Hepatocyte (in vitro differentiated cells): ENCODE data around the gene TMEM161A.

Experiments
- CTCF ChIP-seq: fragments of 200-600 bp; sonication (generic); IDR thresholded peaks from 2 replicates; pipeline ENCODE4 v1.5.1; 2016; ENCODE audit warnings: antibody characterized with exemption, mild to moderate bottlenecking; ENCODE audit not compliant: poor library complexity
- EZH2 ChIP-seq: fragments of 200-600 bp; sonication (generic); IDR thresholded peaks from 2 replicates; pipeline ENCODE4 v1.6.1; 2016; ENCODE audit warnings: antibody characterized with exemption, mild to moderate bottlenecking, borderline replicate concordance
- EZH2phosphoT487 ChIP-seq: fragments of 200-600 bp; sonication (generic); IDR thresholded peaks from one replicate; pipeline ENCODE4 v1.6.1; 2018; ENCODE audit warnings: antibody characterized with exemption, mild to moderate bottlenecking, low read depth, moderate library complexity; ENCODE audit not compliant: unreplicated experiment, severe bottlenecking

GRCh38 chr19:19185853-19186740 lies 47.8 kb upstream of the TMEM161A start:
- TF ChIP-seq CTCF = peak; percentile 39
- TF ChIP-seq EZH2phosphoT487 = no peak
- no peak for TF ChIP-seq EZH2
